NCI-H460 (cell line): ENCODE results near the gene CABLES1. TPM values are rescaled to one million over a fixed set of nuclear protein-coding genes. Genes with fewer than 3 reads are reported as not detected.
"Not testable (repeated sequence)": the region's sequence is repeated elsewhere in the genome, so short reads cannot be mapped to it uniquely, and the experiment has no call there.

Source experiments
- DNase-seq: peaks from one replicate; pipeline ENCODE4 v3.0.0-alpha.2; 2016; ENCODE audit warnings: low read depth; ENCODE audit errors: extremely low read depth
- total RNA-seq: library from RNA; depleted of rRNA; stranded (reverse); fragments of >200 nt; shearing (Covaris generic); gene quantifications from 2 replicates; pipeline ENCODE4 v1.2.3, GENCODE V29; 2014

Gene CABLES1
- total RNA-seq, 1 experiment from 2014 or later = 3.2 TPM

DNA sequence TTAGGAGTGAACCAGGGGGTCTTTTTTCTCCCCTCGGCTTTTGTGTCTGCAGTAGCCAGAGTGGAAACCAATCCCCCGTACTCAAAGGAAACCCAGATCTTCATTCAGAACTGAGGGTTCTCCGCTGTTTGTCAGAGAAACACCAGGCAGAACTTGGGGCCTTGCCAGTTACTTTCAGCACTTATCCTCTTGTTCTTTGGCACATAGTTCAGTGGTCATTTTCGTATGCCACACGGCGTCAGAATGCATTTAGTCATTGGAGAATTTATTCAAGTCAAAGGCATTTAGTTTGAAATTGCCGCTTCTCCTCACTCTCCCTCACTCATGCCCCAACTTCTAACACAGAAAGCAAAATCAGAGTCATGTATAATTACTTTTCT, 102.9 kb downstream of the CABLES1 start:
- no peak for DNase-seq

GRCh38 chr18:23238651-23239349, 103.5 kb downstream of the CABLES1 start:
- DNase-seq = no peak

DNA sequence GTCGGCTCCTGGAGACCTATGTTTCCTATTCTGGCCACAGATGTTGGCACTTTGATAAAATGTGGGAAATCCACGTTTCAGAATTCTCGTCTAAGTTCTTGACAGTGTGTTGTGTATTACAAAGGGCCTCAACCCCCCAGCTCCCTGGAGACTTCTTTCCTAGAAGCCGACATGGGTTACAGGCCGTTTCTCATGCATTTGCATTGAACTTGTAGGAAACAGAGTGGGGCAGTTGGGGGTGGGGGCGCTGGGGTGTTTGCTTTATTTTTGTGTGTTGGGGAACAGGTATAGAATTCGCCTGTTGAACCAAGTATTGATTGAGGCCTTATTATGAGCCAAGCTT, 104.0 kb downstream of the CABLES1 start:
- DNase-seq = no peak

DNA sequence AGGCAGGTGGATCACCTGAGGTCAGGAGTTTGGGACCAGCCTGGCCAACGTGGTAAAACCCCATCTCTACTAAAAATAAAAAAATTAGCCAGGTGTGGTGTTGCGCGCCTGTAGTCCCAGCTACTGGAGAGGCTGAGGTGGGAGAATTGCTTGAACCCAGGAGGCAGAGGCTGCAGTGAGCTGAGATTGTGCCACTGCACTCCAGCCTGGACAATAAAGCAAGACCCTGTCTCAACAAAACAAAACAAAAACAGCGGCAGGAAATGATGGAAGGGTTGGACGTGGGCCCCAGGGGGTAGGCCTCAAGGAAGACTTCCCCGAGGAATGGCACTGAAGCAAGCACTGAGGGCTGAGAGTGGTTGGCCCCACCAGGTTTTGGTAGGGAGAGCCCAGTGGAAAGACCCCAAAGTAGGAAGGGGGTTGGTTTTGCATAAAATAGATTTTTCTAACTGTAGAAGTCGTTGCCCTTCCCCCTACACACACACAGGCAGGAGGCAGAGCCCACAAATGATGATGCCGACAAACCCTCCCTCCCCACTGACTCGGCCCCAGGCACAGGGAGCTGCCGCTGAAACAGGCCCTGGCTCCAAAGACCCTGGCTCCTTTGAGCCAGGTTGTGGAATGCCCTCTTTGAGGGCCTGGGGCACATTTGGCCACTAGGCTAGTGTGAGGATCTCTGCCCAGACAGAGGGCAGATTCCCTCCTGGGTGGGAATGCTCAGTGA, 104.8 kb downstream of the CABLES1 start:
- no peak for DNase-seq

DNA sequence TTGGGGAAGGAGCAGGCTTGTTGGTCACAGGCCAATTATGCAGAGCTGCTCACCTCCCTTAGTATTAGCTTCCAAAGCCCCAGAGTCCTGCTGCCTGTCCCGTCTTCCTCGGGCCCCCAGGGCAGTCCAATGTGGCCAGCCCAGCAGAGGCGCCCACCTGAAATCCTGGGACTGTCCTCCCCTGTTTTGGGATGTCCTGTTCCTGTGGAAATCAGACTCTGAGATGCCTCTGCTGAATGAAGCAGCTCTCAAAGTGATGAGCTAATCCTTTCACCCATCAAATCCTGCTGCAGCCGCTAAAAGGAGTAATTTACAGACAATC, 105.3 kb downstream of the CABLES1 start:
- no peak for DNase-seq

DNA sequence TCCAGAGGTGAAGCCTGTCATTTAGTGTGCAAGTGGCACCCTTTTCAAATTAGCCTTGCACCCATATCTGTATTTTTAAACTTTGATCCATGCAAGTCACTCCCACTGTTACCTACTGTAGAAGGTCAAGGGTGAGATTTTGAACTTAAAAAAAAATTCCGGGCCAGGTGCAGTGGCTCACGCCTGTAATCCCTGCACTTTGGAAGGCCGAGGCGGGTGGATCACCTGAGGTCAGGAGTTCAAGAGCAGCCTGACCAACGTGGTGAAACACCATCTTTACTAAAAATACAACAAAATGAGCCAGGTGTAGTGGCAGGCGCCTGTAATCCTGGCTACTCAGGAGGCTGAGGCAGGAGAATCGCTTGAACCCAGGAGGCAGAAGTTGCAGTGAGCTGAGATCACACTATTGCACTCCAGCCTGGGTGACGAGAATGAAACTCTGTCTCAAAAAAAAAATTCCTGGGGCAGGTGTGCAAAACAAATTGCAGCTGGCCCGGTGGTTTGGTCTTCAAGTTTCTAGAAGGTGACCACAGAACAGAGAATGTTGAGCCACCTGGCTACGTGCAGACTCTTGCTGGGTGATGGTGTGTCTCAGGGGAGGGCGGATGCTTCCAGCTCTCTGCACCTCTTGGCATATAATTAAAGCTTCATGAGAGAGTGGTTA, 106.7 kb downstream of the CABLES1 start:
- not testable (repeated sequence) for DNase-seq

DNA sequence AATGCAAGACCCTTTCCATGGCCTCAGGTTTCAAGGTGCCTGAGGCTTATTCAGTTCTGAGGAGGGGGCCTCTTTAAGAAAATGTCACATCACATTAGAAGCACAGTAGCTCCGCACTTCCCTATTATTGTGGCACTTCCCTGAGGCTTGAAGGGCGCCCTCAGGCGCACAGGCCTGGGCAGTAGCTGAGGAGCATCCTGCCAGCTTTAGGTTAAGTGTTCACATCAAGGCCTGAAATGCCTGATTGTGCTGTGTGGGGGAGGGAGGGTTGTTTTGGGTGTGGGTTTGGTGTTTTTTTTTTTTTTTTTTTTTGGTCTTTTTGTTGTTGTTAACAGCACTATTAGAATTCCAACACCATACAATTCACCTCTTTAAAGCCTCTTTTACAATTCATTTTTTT, 107.9 kb downstream of the CABLES1 start:
- DNase-seq = no peak

DNA sequence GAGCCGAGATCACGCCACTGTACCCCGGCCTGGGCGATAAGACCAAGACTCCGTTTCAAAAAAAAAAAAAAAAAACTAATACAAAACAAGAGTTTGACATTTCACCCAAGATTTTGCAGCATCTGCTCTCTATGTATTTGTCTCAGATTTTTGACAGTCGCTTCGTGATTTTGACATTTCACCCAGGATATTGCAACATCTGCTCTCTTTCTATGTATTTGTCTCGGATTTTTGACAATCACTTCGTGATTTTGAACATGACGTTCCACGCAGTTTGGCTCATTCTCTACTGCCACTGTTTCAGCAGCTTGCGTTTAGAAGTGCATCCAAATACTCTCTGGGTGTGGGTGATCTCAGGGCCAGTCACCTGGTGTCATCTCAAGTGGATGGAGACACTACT, 108.5 kb downstream of the CABLES1 start:
- no peak for DNase-seq

DNA sequence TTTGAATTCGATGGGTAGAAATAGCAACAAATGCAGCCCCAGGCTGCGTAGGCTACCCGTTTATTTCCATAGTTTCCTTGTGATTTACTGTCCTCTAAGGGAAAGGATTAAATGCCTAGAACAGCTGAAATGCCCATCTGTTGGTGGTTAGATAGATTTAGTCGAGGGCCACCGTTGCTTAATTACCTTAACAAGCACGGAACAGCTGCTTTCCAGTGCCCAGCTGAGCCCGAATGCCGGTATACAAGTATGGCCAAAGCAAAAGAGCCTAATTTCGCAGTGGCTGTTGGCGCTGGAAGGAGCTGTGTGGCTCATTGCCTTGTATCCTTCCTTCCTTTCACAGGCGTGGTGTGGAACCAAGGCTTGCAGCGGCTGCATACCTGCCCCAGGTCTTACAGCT, 109.1 kb downstream of the CABLES1 start:
- no peak for DNase-seq

DNA sequence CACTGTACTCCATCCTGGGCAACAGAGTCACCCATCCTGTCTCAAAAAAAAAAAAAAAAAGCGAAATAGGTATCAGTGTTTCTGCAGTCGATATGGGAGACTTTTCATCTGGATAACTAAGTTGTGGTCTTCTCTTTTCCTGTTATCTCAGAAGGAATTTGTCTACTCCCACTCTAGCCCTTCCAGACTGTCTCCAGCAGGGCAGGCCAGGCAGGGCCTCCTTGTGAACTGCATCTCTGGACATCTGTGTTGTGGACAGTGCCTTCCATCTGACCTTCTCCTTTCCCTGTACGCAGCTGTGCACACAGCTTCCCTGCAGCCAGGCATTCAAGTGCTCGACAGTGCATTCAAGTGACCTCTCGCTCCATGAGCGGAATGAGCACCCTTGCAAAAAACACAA, 110.2 kb downstream of the CABLES1 start:
- no peak for DNase-seq

GRCh38 chr18:23247331-23247730, 112.0 kb downstream of the CABLES1 start:
- no peak for DNase-seq

GRCh38 chr18:23247896-23248295, 112.6 kb downstream of the CABLES1 start:
- DNase-seq = no peak

DNA sequence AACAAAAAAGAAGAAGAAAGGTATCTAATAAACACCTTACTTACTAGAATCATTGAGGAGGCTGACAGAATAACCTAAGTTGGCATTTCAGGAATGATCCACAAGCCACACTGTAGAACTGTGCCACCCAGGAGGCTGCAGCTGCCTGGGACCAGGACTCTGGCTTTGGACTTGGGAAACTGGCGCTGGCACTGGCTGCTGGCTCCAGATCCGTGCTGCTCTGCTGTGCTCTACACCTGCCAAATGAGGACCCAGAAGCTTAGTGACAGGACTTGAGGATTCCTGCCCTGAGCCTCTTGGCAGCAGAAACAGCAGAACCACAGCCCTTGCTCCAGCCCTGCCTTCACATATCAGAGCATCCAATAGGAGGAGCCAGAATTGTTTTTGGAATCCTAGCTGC, 113.5 kb downstream of the CABLES1 start:
- no peak for DNase-seq

- no peak for DNase-seq
These were observed 114.1 kb downstream of the CABLES1 start for GRCh38 chr18:23249348-23249747.

- DNase-seq = no peak
These were observed 115.8 kb downstream of the CABLES1 start for GRCh38 chr18:23250893-23251656.

DNA sequence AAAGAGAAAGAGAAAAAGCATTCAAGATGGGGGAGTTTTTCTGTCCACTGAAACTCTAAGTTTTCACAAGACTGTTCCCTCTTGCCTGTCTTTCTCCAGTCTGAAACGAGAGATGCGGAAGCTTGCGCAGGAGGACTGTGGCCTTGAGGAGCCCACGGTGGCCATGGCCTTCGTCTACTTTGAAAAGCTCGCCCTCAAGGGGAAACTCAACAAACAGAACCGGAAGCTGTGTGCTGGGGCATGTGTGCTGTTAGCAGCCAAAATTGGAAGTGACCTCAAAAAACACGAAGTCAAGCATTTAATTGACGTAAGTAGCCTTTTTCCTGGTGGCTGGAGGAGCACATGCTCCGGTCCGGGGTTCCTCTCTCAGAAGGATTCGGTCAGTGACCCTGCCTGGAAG, 118.3 kb downstream of the CABLES1 start:
- DNase-seq = no peak

DNA sequence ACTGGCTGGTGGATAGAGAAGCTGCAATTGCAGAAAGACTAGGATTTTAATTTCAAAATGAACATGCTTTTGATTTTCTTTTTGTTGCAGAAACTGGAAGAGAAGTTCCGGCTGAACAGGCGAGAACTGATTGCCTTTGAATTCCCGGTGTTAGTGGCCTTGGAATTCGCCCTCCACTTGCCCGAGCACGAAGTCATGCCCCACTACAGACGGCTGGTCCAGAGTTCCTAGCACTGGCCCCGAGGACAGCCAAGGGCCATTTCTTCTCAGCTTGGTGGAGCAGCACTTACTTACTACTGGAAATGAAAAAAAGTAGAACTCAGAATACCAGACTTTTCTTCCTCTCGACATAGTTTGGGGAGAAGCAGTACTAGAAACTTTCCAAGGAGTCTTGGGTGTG, 121.9 kb downstream of the CABLES1 start:
- no peak for DNase-seq

DNA sequence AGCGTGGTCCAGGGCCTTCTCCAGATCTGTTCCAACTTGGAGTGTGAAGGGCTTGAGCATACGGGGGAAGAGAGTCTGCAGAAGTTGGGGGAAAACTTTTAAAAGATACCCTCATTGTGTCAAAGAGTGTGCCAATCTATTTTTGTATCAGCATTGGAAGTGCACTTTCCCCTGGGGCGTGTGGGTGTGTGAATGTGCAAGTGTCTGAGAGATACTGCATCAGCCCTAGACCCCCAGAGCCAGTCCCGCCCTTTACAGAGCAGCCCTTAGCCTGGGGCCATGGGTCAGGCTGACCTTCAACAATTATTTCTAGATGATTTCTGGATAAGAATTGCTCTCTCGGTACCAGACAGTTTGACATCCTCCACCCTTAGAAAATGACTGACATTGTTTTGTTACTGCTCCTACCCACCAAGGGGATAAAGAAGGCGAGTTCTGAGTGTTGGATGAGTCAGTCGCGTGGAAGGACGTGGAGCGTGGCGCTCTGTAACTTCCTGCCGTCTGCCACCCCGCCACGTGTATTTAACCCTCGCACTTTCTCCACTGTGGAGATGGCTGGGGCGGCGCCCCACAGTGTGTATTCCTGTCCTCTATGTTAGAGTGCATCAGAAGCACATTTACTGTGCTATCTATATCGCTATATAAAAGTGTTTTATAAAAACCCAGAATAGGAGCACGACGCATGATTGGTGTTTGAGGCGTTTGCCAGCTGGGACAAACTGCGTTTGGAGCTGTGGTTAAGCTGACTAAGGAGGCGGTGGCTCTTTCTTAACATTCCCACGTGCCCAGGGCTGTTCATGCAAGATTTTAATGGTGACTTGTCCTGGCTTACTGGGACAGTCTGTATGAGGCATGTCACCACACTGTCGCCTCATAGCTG, 122.6 kb downstream of the CABLES1 start:
- no peak for DNase-seq

DNA sequence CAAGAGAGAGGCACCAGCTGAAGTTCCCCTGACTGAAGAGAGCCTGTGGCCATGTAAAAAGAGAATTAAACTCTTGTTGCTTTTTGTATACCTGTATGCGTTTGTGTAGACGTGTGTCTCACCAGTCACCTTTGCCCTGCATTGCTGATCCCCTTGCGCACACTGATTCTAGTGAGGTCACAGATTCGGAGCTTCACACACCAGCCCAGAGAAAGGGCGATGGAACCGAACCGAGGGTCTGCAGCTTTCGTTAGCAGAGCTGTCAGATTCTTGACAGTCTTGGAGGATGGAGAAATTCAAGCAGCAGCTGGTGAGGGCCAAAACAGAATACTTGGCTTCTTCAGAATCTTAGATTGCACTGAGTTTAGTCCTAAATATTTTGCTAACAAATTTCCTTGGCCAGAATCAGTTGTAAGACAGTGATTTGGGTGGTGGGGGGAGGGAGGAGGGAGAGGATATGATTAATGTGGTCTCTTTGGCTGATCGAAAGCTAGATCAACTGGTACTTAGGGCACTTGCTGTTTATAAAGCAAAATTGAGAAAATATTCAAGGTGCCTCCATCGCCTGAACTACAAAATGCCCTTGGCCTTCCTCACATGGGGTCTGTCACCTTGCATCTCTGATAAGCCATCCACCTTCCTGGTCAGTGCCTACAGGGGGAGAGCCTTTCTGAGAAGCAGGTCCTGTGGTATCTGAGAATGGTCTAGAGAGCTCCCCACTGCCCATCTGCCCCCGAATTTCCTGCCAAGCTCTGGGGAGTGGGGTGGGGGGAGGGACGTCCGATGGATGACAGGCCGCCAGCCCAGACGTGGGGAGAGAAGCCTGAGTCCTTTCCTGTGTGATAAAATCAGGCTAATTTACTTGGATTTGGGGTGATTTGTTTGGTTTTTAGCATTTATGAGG, 123.5 kb downstream of the CABLES1 start:
- no peak for DNase-seq
